HG03103 (cell line): Measurements from ENCODE around the gene MDGA2.
"Not testable (repeated sequence)": the region's sequence is repeated elsewhere in the genome, so short reads cannot be mapped to it uniquely, and the experiment has no call there.

Source experiments
- ATAC-seq: cut with Tn5 transposase; IDR thresholded peaks from one replicate; pipeline ENCODE4 v1.9.1; 2021; ENCODE audit warnings: low read depth; ENCODE audit not compliant: unreplicated experiment

Gene MDGA2

GRCh38 chr14:47179906-47180305, 495.5 kb downstream of the MDGA2 start:
- ATAC-seq: no peak

- ATAC-seq: not testable (repeated sequence)
Observed at GRCh38 chr14:47171896-47172295, 503.5 kb downstream of the MDGA2 start.

- ATAC-seq: no peak
Observed at GRCh38 chr14:47167402-47167801, 508.0 kb downstream of the MDGA2 start.

GRCh38 chr14:47155395-47155794, 520.0 kb downstream of the MDGA2 start:
- ATAC-seq: no peak

DNA sequence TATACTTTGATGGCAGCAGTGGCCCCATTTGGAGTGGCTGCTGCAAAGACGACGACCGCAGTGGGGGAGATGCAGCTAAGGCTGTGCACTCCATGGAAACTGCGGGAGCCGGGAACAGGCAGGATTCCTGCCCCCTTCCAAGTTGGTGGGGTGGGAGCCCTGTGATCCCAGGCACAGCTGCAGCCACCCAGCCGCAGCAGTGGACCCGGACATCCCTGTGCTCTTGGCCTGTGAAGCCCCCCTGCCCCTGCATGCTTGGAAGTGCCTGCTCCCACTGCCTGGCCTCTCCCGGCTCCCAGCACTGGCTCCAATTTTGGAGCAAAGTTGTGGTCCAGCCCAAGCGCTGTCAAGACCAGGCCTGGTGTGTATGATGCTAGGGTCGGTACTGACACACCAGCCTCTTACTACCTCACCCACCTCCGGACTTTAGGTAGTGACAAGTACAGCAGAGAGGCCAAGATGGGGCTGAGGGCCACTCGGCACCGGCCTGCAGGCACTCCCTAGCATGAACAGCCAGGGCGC, 521.1 kb downstream of the MDGA2 start:
- ATAC-seq: no peak

DNA sequence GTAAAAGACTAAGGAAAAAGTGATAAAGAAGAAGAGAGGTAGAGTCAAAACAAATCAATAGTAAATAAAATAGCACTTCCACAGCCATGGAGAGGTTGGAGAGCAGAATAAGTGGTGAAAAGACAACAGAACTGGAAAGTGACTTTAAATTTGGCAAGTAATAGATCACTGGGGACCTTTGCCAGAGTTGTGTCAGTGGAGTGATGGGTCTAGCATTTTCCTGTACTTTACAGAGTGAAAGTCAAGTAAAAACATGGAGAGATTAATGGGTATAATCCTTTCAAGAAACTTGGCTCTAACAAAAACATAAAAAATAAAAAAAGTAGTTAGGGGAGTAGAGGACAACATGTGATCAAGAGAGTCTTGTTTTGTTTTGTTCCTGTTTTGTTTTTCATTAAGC, 521.7 kb downstream of the MDGA2 start:
- ATAC-seq: no peak

DNA sequence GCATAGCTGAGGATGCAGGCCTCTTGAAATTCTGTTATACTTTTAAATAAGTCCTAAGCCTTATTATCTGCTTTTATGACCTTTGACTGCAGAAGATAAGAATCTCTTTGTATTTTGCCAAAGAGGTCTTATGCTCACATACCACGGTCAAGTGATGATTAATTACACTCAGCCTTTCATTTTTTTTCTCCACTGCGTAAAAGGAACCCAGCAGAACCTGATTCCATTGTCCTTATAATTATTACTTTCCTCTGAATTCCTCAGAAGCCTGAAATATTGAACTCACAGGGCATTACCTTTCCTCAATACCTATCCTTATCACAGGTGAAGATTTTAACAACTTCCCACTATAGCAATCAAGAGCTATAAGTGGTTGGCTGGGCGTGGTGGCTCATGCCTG, 525.1 kb downstream of the MDGA2 start:
- no peak for ATAC-seq

GRCh38 chr14:47149326-47149725, 526.1 kb downstream of the MDGA2 start:
- no peak for ATAC-seq

DNA sequence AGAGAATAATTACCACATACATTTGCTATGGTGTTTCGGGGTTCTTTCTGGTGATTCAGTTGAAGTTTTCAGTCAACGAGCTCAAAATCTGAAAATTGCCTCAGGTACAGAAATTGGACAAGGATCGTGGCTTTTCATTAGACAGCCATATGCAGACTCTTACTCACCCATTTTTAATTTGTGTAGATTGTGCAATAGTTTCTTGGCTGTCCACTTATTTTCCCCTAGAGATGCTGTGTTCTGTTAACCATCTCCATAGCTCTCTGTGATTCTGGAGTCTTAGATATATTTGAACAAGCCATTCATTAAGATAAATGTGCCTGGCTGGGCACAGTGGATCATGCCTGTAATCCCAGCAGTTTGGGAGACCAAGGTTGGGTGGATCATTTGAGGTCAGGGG, 526.7 kb downstream of the MDGA2 start:
- ATAC-seq: no peak

GRCh38 chr14:47120645-47121044, 554.8 kb downstream of the MDGA2 start:
- ATAC-seq: no peak

DNA sequence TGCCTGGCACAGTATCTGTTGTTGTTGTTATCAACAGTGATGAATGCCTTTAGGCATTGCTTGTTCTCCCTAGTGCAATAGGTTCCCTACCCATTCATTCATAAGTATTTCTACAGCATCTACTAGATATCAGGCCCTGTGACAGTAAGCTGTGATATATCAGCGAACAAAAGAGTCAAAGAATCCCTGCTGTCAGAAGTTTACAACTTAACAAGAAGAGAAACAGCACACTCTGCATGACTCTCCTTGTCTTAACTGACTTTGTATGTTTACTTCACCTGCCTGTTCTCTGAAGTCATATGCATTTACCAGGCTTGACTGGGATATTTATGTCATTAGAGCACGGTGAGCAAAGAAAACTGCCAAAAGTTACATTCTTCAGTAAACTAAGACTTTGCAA, 571.6 kb downstream of the MDGA2 start:
- ATAC-seq: no peak

DNA sequence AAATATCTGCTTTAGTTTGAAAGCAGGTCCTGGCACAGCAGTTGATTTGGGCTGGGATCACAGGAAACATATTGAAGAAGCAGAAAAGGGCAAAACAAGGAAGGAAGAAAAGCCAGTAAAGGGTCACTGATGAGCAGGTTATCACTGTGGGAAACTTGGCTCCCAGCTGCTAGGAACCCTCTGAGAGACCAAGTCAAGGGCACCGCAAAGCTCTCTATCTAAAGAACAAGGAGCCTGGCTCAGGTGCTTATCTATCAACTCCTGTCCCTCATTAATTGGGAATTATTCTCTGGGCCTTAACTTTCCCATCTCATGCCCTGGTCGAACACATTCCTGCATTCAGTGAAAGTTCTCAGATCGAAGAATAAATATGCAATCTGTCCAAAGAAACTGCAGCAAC, 572.9 kb downstream of the MDGA2 start:
- ATAC-seq: no peak

- no peak for ATAC-seq
Observed at GRCh38 chr14:47085678-47086077, 589.7 kb downstream of the MDGA2 start.

- no peak for ATAC-seq
Observed at GRCh38 chr14:47065326-47065725, 610.1 kb downstream of the MDGA2 start.

- ATAC-seq: no peak
Observed at GRCh38 chr14:47060050-47060449, 615.4 kb downstream of the MDGA2 start.

DNA sequence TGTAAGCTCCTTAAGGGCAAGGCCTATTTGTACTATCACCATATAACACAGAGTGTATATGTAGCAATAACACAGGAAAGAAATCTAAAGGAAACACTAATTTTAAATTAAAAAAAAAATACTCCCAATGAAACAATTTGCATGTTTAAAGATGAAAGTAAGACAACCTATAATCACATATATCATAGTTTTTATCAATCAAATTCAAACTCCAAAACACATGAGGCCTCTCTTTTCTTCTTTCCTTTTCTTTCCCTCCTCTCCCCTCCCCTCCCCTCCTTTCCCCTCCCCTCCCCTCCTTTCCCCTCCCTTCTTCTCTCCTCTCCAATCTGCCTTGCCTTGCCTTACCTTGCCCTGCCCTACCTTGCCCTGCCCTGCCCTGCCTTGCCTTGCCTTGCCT, 618.0 kb downstream of the MDGA2 start:
- no peak for ATAC-seq

GRCh38 chr14:47044841-47045240, 630.6 kb downstream of the MDGA2 start:
- ATAC-seq: no peak

- no peak for ATAC-seq
Observed at GRCh38 chr14:47040550-47040949, 634.9 kb downstream of the MDGA2 start.

GRCh38 chr14:47039336-47039735, 636.1 kb downstream of the MDGA2 start:
- no peak for ATAC-seq

- no peak for ATAC-seq
Observed at GRCh38 chr14:47022721-47023120, 652.7 kb downstream of the MDGA2 start.

DNA sequence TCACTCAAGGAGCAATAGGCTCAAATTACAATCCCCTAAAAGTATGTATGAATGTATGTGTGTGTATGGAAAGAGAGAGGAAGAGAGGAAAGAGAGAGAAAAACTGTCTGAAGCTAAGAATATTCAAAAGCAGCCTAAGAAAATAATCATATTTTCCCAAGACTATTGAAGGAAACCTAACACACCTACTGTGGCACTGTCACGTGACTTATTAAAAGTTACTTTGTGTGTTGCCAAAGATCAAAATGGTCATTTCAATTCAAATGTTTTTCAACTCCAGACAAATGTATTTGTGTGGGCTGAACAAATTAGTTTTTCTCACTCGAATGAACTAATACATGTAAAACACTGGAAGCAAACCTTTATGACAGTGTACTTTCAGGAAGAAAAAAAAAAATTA, 654.9 kb downstream of the MDGA2 start:
- ATAC-seq: no peak

GRCh38 chr14:47012533-47013280, 662.7 kb downstream of the MDGA2 start:
- no peak for ATAC-seq

DNA sequence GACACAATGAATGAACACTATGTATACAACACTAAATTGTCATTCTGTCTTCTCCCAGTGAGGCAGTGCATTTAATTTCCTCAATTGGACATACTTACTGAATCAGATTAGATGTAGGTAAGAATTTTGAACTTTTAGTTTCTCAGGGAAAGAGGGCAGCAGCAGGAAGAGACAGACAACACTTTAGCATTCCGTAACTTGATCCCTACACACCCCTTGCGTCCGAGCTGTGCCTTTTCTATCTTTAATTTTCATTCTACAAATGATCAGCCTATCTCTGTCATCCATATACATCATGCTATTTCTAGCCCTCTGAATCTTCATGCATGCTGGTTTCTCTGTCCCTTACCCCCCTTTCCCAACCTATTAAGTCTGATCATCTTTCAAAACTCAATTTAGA, 665.8 kb downstream of the MDGA2 start:
- no peak for ATAC-seq
